GM12891 (cell line): ENCODE data around the gene RAD51AP2.
"Not testable (repeated sequence)": the region's sequence is repeated elsewhere in the genome, so short reads cannot be mapped to it uniquely, and the experiment has no call there.

Experiments used
- POLR2A ChIP-seq: IDR thresholded peaks from 2 replicates; pipeline ENCODE4 v1.6.1; 2011; ENCODE audit warnings: low read depth, low read length, control low read depth
- POLR2AphosphoS5 ChIP-seq: IDR thresholded peaks from 2 replicates; pipeline ENCODE4 v1.6.1; 2011; ENCODE audit warnings: low read depth, low read length, control low read depth
- SPI1 ChIP-seq: IDR thresholded peaks from 2 replicates; pipeline ENCODE4 v1.6.1; 2011; ENCODE audit warnings: low read depth, low read length, control low read depth
- TAF1 ChIP-seq: IDR thresholded peaks from 2 replicates; pipeline ENCODE4 v1.6.1; 2011; ENCODE audit warnings: low read depth, low read length, control low read depth

- TF ChIP-seq POLR2AphosphoS5, POLR2A, TAF1: not testable (repeated sequence)
- peak; percentile 68 for TF ChIP-seq SPI1
Observed at GRCh38 chr2:17490165-17490564, 28.1 kb downstream of the RAD51AP2 start.
